Measurements from ENCODE around the gene OCLN.
"Not testable (repeated sequence)": the region's sequence is repeated elsewhere in the genome, so short reads cannot be mapped to it uniquely, and the experiment has no call there.

The OCLN gene

GRCh38 chr5:69492923-69493395 lies 369 bp downstream of the OCLN start:
- DNase-seq, result no peak

DNA sequence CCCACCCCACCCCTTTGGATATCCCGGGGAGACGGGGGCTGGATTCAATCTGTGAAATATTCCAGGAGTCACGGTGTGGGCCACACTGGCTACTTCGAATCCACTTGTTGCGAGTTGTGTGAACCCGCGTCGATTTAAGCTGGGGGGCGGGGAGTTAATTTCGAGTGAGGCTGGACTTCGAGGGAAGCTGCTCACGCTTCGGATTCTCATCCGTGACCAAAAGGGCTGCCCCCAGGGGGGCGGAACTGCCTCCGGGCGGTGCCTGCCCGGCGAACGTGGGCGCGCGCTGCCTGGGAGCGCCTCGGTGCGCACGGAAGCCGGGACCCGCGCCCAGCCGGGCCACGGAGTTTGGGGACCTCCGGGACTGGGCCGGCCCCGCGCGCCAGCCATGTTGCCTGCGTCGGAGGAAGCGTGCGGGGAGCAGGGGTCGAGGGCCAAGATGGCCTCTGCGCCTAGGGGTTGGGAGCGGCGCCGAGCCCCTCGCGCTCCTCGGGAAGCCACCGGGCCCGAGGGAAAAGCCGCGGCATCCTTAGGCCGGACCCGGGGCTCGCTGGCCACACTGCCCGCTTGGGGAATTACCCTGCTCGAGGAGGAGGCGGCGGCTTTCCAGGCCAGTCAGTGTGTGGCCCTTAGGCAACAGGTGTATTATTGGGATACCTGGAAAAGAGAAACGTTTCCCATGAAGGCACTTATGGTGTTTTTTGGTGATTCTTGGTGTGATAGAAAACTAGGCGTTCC lies 975 bp downstream of the OCLN start:
- DNase-seq, result no peak

GRCh38 chr5:69494452-69494851 lies 1.9 kb downstream of the OCLN start:
- DNase-seq, result no peak

GRCh38 chr5:69497006-69497520 lies 4.5 kb downstream of the OCLN start:
- no peak for DNase-seq

- DNase-seq, result no peak
Measured at GRCh38 chr5:69498384-69498783, 5.8 kb downstream of the OCLN start.

DNA sequence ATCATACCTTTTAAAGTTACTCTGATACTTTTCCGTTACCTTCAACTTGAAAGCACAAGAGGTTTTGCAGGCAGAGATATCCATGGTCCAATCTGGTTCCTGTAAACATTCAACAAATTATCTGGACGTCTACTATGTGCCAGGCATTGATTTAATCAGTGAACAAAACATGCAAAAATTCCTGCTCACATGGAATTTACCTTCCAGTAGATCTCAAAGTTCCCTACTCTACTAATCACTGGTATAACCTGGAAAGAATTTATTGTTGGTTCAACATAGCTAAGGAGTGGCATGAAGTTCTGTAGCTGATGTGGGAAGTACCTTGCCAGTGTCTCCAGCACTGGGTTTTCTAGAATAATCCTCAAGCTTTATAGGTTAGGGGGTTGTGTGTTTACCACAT lies 9.8 kb downstream of the OCLN start:
- no peak for DNase-seq

GRCh38 chr5:69502767-69503488 lies 10.3 kb downstream of the OCLN start:
- no peak for DNase-seq

DNA sequence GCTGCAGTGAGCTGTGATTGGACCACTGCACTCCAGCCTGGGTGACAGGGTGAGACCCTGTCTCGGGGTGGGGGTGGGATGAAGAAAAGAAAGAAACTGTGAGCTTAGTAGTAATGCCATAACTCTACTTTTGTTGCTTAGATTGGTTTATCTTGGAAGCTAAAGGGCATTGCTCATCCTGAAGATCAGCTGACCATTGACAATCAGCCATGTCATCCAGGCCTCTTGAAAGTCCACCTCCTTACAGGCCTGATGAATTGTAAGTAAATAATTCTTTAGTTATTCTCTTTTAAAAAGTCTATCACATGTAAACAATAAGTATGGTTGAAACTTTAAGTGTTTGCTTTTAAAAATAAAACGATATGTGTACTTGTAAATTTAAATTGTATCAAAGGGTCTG lies 11.4 kb downstream of the OCLN start:
- no peak for DNase-seq

- no peak for DNase-seq
Measured at GRCh38 chr5:69505306-69505705, 12.7 kb downstream of the OCLN start.

GRCh38 chr5:69509212-69509611 lies 16.6 kb downstream of the OCLN start:
- no peak for DNase-seq

DNA sequence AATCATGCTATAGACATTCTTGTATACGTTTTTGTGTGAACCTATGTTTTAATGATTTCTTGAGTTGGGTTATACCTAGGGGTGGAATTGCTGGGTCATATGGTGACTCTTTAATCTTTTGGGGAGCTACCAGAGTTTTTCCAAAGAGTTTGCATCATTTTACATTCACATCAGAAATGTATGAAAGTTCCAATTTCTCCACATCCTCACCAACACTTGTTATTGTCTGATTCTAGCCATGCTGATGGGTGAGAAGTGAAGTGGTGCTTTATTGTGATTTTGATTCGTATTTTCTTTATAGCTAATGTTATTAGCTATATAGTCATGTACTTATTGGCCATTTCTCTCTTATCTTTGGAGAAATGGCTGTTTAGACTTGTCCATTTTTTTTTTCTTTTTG lies 18.1 kb downstream of the OCLN start:
- no peak for DNase-seq

- no peak for DNase-seq
Measured at GRCh38 chr5:69512740-69513260, 20.2 kb downstream of the OCLN start.

- not testable (repeated sequence) for DNase-seq
Measured at GRCh38 chr5:69515570-69515969, 23.0 kb downstream of the OCLN start.

DNA sequence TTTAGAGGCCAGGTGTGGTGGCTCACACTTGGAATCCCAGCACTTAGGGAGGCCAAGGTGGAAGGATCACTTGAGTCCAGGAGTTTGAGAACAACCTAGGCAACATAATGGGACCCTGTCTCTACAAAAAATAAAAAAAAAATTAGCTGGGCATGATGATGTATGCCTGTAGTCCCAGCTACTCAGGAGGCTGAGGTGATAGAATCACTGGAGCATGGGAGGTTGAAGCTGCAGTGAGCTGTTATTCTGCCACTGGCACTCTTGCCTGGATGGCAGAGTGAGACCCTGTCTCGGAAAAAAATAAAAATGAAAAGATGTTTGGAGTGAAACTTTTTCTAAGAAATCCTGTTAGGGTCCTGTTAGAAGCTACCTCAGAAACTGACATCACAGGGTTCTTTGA lies 24.2 kb downstream of the OCLN start:
- no peak for DNase-seq

DNA sequence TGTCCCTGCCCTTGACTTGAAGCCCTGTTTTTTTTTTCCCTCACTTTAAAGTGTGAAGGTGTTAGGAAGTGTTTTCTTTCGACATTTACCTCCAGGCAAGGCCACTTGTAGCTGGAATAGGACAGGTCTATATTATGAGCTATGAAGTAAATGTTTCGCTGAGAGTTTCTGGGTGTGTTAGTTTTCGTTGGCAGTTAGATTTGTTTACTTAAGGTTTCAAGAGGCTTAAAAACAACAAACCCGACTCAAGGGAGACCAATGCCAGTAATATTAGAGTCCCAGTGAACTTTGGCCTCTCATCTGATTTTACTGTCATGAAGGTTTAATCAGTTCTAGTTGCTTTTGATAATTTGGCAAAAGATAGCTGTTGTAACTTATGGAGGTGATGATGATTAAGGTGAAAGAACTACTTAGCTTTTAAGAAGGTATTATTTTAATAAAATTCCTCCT lies 25.2 kb downstream of the OCLN start:
- DNase-seq, result no peak

DNA sequence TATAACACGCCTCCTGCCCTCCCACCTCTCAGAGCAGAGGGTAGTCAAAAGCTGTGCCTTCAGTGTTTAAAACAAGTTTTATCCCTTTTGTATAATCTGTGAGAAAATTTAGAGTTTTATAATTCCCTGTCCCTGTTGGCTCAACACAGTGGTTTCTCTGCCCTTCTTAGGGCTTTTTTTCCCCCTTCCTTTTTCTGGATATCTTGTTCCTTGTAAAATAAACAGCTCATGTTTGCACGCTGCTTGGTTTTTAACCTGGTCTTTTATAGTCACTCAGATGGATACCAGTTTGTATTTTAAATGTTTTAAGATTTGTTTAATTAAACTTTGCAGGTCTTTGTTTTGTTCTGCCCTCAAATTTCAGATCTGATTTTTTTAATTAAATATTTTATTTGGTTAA lies 26.7 kb downstream of the OCLN start:
- no peak for DNase-seq

- DNase-seq, result no peak
Measured at GRCh38 chr5:69522035-69522434, 29.4 kb downstream of the OCLN start.

GRCh38 chr5:69525490-69525889 lies 32.9 kb downstream of the OCLN start:
- no peak for DNase-seq

DNA sequence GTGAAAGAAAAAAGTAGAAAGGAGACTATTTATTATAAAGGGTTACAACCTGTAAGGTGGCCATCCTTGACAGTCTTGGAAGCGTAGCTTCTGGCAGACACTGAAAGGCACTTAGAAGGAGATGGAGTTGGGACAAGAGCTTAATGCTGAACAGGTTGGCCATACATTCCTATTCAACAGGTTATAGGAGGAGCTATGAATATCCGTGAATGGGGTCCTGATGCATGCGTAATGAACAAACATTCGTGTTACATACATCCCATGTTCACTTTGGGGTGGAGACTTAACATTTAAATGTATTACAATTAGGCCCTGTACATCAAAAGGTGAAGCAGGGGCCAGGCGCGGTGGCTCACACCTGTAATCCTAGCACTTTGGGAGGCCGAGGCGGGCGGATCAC lies 34.1 kb downstream of the OCLN start:
- DNase-seq, result no peak

DNA sequence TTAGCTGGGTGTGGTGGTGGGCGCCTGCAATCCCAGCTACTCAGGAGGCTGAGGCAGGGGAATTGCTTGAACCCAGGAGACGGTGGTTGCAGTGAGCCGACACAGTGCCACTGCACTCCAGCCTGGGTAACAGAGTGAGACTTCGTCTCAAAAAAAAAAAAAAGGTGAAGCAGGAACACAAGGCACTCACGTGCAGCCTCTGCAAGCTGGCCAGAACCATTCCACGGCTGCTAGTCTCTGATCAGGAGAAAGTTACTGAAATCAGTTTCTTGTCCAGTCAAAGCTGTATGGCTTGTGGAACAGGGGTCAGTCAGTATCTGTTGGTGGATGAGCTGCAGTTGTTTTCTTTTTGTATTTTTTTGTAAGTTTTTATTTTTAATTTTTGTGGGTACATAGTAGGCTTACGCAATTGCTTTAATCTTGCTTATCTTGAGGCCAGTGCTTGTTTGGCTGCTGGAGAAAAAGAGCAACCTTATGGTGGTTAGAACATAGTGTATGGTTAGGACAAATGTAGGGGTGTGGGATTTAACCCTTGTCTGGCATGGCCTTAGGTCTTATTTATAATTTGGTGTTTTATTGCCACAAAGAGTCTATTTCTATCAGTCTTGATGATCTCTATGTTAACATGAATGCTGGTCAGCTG lies 34.7 kb downstream of the OCLN start:
- no peak for DNase-seq

- DNase-seq, result no peak
Measured at GRCh38 chr5:69528035-69528434, 35.4 kb downstream of the OCLN start.

- DNase-seq, result no peak
Measured at GRCh38 chr5:69528609-69529008, 36.0 kb downstream of the OCLN start.

Data from effector CD4-positive, alpha-beta T cell (primary cell).